Retinal pigment epithelial cell (primary cell): Measurements from ENCODE around the gene PHF23.

Experiments used
- DNase-seq: peaks from one replicate; pipeline ENCODE4 v3.0.0-alpha.2; 2010; ENCODE audit warnings: low read depth
- H3K4me3 ChIP-seq: 2 replicates; pipeline ENCODE4 v1.5.1; 2011; ENCODE audit warnings: mild to moderate bottlenecking, low read length, control low read depth, moderate library complexity
- TF ChIP-seq, protein P1 (sequence below): conservative IDR thresholded peaks from 2 replicates; pipeline ENCODE4 v1.5.1; 2011; ENCODE audit warnings: low read depth, low read length, control low read depth, inconsistent platforms

PHF23 gene

DNA sequence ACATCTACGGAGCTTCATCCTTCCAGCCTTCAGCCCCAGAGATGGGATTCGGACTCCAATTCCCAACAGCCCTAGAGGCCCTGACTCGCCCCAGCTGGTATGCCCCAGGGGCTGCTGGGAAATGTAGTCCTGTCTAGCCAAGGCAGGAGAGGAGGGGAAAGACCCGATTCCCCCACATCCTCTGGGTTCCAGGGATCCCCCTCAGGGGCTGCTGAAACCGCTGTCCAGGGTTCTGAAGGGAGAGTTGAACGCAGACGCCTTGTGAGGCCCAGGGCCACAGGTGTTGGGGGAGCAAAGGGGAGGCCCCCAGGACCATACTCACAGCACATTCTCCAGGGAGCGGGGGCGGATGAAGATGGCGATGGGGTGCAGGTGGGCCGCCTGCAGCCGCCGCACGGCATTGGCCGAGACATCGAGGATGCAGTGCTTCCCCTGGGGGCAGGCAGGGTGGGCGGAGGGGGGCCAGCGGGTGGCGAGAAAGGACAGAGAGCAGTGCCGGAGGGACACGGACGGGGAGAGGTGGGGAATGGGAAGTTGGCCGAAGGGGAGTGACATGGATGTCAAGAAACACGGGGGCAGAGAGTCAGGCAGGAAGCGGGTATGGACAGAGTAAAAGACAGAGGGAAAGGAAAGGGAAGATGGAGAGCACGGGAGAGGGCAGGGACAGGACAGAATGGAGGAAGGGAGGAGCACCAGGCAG lies 47.5 kb downstream of the PHF23 start:
- no peak for DNase-seq

DNA sequence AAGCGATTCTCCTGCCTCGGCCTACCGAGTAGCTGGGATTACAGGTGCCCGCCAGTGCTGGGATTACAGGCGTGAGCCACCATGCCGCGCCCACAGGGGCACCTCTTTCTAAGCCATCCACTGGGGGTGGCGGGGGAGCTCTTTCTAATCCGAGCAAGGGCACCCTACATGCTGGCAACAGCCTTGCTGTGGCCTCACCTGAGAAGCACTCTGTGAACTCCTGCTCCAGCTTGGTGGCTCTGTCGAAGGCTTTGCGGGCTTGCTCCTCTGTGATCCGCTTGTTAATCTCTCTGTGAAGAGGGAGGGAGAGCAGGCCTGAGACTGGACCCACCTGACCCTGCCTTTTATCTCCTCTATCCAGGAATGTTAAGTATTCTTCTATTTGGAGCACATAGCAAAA lies 48.2 kb downstream of the PHF23 start:
- TF ChIP-seq, protein P1, sequence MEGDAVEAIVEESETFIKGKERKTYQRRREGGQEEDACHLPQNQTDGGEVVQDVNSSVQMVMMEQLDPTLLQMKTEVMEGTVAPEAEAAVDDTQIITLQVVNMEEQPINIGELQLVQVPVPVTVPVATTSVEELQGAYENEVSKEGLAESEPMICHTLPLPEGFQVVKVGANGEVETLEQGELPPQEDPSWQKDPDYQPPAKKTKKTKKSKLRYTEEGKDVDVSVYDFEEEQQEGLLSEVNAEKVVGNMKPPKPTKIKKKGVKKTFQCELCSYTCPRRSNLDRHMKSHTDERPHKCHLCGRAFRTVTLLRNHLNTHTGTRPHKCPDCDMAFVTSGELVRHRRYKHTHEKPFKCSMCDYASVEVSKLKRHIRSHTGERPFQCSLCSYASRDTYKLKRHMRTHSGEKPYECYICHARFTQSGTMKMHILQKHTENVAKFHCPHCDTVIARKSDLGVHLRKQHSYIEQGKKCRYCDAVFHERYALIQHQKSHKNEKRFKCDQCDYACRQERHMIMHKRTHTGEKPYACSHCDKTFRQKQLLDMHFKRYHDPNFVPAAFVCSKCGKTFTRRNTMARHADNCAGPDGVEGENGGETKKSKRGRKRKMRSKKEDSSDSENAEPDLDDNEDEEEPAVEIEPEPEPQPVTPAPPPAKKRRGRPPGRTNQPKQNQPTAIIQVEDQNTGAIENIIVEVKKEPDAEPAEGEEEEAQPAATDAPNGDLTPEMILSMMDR: no peak
- no peak for DNase-seq
- no peak overlapping the region for H3K4me3 ChIP-seq

More for the DNA sequence above, 47.5 kb downstream of the PHF23 start:
- TF ChIP-seq, protein P1: no peak
- H3K4me3 ChIP-seq: no peak overlapping the region

DNA sequence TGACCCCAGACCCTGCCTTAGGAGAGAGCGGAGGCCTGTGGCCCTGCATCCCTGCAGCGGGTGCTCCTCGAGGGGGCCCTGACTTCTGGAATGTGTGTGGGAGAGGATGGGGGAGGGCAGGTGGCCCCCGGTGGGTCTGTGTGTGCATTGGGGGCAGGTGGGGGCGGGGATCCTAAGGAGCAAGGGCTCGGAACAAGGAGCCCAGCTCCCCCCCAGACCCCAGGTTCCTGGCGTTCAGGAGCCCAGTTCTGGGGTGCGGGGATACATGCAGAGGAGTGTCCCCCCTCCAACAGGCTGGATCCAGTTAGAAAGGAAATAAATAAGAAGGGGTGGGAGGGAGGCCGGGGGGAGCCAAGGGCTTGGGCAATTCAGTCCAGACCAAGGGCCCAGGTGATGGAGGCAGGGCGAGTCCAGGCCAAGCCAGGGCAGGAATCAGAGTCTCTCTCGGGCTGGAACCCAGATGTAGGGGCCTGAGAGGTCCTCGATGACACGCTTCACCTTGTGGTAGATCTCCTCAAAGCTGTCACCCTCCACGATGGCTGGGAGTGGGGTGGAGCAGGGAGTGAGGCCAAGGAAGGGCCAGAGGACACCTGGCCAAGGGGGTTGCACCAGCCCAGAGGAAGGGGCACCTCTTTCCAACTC lies 48.9 kb downstream of the PHF23 start:
- no peak overlapping the region for H3K4me3 ChIP-seq
- DNase-seq: no peak
- TF ChIP-seq, protein P1: no peak

DNA sequence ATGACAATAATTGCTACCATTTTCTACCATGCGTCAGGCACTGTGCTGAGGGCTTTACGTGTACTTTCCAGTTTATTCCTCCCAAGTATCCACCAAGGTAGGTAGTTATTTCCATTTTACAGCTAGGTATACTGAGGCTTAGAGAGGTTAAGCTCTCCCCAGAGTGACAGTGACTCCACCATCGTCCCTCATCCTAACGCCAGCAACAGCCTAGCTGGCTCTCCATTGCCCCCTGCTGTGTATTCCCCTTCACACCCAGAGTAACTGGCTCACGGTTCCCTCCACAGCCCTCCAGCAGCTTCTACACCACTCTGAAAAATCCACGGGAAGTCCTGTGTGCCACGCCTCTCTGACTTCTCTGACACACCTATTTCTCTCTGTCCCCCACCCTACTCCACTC lies 53.0 kb downstream of the PHF23 start:
- DNase-seq: no peak
- TF ChIP-seq, protein P1: peak; percentile 31
- no peak overlapping the region for H3K4me3 ChIP-seq
